ENCODE results near the gene ST6GALNAC6. TPM values are rescaled to one million over a fixed set of nuclear protein-coding genes. Genes with fewer than 3 reads are reported as not detected.
A peak's percentile ranks its signal among the peaks of the same experiment; 100 is the strongest.

Gene ST6GALNAC6
- total RNA-seq, 1 donor: 44.0 TPM

- DNase-seq (ENCODE audit: low read depth): no peak
- no peak overlapping the region for H3K4me3 ChIP-seq (ENCODE audit: low read depth, low read length)
- no peak for TF ChIP-seq CTCF (IDR thresholded peaks at IDR 0.05; ENCODE audit: insufficient read depth, low read depth, low read length)
These were observed 28.7 kb upstream of the ST6GALNAC6 start for GRCh38 chr9:127927988-127928675.

GRCh38 chr9:127927201-127927987 is 28.0 kb upstream of the ST6GALNAC6 start:
- DNase-seq (ENCODE audit: low read depth): no peak
- peak overlapping the region; percentile 46 for H3K4me3 ChIP-seq (ENCODE audit: low read depth, low read length)
- no peak for TF ChIP-seq CTCF (IDR thresholded peaks at IDR 0.05; ENCODE audit: insufficient read depth, low read depth, low read length)

- DNase-seq (ENCODE audit: low read depth): no peak
- no peak for TF ChIP-seq CTCF (IDR thresholded peaks at IDR 0.05; ENCODE audit: insufficient read depth, low read depth, low read length)
- H3K4me3 ChIP-seq (ENCODE audit: low read depth, low read length): peak overlapping the region; percentile 46
These were observed 27.4 kb upstream of the ST6GALNAC6 start for GRCh38 chr9:127926906-127927200.

GRCh38 chr9:127925959-127926905 is 26.8 kb upstream of the ST6GALNAC6 start:
- no peak for DNase-seq (ENCODE audit: low read depth)
- no peak for TF ChIP-seq CTCF (IDR thresholded peaks at IDR 0.05; ENCODE audit: insufficient read depth, low read depth, low read length)
- H3K4me3 ChIP-seq (ENCODE audit: low read depth, low read length): no peak overlapping the region

GRCh38 chr9:127924736-127925444 is 25.5 kb upstream of the ST6GALNAC6 start:
- no peak overlapping the region for H3K4me3 ChIP-seq (ENCODE audit: low read depth, low read length)
- no peak for DNase-seq (ENCODE audit: low read depth)
- no peak for TF ChIP-seq CTCF (IDR thresholded peaks at IDR 0.05; ENCODE audit: insufficient read depth, low read depth, low read length)

GRCh38 chr9:127923771-127924170 is 24.4 kb upstream of the ST6GALNAC6 start:
- DNase-seq (ENCODE audit: low read depth): peak; percentile 82
- TF ChIP-seq CTCF (IDR thresholded peaks at IDR 0.05; ENCODE audit: insufficient read depth, low read depth, low read length): no peak
- no peak overlapping the region for H3K4me3 ChIP-seq (ENCODE audit: low read depth, low read length)
